Breast epithelium (tissue), 4 donors: Measurements from ENCODE around the gene SDK2. TPM values are rescaled to one million over a fixed set of nuclear protein-coding genes. Genes with fewer than 3 reads are reported as not detected.
"Not testable (repeated sequence)": the region's sequence is repeated elsewhere in the genome, so short reads cannot be mapped to it uniquely, and the experiment has no call there.

ENCODE experiments used
- DNase-seq, 2 donors: peaks; one replicate each; pipeline ENCODE4 v3.0.0-alpha.2; 2019; ENCODE audit warnings: low spot score in 2 of 2
- H3K27ac ChIP-seq, 2 donors: fragments of 200-600 bp; sonication (generic) in 1 of 2; one replicate each; pipeline ENCODE4 v1.5.1; 2016 to 2019; ENCODE audit warnings: mild to moderate bottlenecking in 1 of 2
- H3K27me3 ChIP-seq, 2 donors: fragments of 200-600 bp; sonication (generic) in 1 of 2; one replicate each; pipeline versions ENCODE4 v1.5.1 to v1.6.0; 2017 to 2019; ENCODE audit warnings: control low read depth in 1 of 2, mild to moderate bottlenecking in 1 of 2
- H3K36me3 ChIP-seq: fragments of 200-600 bp; one replicate; pipeline ENCODE4 v1.5.1; 2019
- H3K4me1 ChIP-seq, 2 donors: fragments of 200-600 bp; sonication (generic); one replicate each; pipeline ENCODE4 v1.5.1; 2016 to 2019; ENCODE audit warnings: control low read depth in 1 of 2
- H3K4me3 ChIP-seq, 3 donors: fragments of 200-600 bp; sonication (generic); 1 replicate in 2 of 3; 2 replicates in 1 of 3; pipeline ENCODE4 v1.5.1; 2016 to 2019; ENCODE audit warnings: mild to moderate bottlenecking in 3 of 3, moderate library complexity in 2 of 3
- H3K9me3 ChIP-seq, 2 donors: fragments of 200-600 bp; sonication (generic) in 1 of 2; one replicate each; pipeline ENCODE4 v1.5.1; 2016 to 2019; ENCODE audit warnings: control low read depth in 1 of 2
- POLR2A ChIP-seq: fragments of 450-650 bp; IDR thresholded peaks from one replicate; pipeline ENCODE4 v1.6.1; 2016; ENCODE audit warnings: antibody characterized with exemption, mild to moderate bottlenecking, moderate library complexity
- POLR2AphosphoS5 ChIP-seq, 3 donors: sonication (generic); formaldehyde crosslinking; IDR thresholded peaks; one replicate each; pipeline ENCODE4 v1.6.1; 2017; ENCODE audit warnings: antibody characterized with exemption in 3 of 3
- intact Hi-C: fragments of 100-400 bp; cut with DNase I; formaldehyde crosslinking; loops from one replicate; pipeline ENCODE4 v1.15.1; 2023; ENCODE audit warnings: low total_unique reads
- total RNA-seq, 3 donors: library from RNA; depleted of rRNA; stranded (reverse); fragments of >200 nt; gene quantifications; one replicate each; pipeline ENCODE4 v1.1.0, GENCODE V29; 2016
- TF ChIP-seq, protein P1 (sequence below), 3 donors: fragments of 450-650 bp; IDR thresholded peaks; one replicate each; pipeline ENCODE4 v1.5.1; 2016 to 2017; ENCODE audit warnings: antibody characterized with exemption in 3 of 3, mild to moderate bottlenecking in 3 of 3, moderate library complexity in 3 of 3

The SDK2 gene
- total RNA-seq, 3 donors from 2014 or later: 0.16 to 2.9 (median 2.6) TPM

DNA sequence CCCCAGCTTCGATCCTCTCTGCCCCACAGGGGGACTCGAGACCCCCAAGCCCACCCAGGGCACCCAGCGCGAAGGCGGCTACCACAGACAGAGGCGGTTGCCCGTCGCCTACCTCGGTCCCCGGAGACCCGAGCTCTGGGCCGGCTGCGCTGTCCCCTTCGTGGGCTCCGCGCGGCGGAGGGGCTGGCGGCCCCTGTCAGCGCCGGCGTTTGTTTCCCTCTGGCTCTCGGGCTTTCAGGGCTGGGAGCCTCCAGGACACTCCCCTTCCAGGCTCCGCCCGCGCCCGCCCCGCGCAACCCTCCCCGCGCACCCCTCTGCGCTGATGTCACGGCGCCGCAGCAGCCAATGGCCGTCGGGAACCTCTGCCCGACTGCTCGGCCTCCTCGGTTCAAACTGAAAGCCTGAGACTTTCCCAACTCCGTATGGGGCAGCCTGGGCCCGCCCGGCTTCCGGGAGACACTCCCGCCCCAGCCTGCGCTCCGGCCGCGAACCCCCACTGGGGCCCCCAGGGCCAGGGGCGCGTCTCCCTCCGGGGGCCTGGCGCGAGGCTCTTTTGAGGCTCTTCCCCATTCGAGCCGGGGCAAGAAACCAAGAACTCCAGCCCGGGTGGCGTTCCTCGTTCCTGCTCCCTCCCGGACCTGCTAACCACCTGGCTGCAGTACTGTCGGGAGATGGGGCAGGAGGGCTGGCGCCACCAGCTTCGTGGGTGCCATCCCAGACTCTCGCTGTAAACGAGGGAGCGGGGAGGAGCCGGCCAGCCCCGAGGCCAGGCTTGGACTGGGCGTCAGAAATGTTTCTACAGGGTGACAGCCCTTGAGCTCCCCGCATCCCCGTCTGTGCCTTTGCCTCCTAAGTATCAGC, 332.2 kb downstream of the SDK2 start, which contains the start of gene CDC42EP4:
Gene CDC42EP4 (minus strand): TSS at position 221 of the 861 bp plus-strand sequence. CDS start 25,501 bp downstream, outside the sequence.
- Histone ChIP-seq H3K36me3 (no peaks in the 10 kb centered on the region), H3K27me3 (no peaks in the 10 kb centered on the region), H3K27ac (peak within 1 kb of the TSS; percentile 99), H3K4me3 (peak within 1 kb of the TSS; percentile 93 to 99 (median 97)), H3K4me1 (peaks cover 0 to 1% of the 10 kb centered on the region in 2 donors), H3K9me3 (no peaks in the 10 kb centered on the region)
- DNase-seq: peak; percentile 96 to 98
- intact Hi-C loops: loop anchor here (10.0 kb wide), 1 partner anchor 53 kb away; no protein-coding TSS in a partner anchor
- TF ChIP-seq, protein P1, sequence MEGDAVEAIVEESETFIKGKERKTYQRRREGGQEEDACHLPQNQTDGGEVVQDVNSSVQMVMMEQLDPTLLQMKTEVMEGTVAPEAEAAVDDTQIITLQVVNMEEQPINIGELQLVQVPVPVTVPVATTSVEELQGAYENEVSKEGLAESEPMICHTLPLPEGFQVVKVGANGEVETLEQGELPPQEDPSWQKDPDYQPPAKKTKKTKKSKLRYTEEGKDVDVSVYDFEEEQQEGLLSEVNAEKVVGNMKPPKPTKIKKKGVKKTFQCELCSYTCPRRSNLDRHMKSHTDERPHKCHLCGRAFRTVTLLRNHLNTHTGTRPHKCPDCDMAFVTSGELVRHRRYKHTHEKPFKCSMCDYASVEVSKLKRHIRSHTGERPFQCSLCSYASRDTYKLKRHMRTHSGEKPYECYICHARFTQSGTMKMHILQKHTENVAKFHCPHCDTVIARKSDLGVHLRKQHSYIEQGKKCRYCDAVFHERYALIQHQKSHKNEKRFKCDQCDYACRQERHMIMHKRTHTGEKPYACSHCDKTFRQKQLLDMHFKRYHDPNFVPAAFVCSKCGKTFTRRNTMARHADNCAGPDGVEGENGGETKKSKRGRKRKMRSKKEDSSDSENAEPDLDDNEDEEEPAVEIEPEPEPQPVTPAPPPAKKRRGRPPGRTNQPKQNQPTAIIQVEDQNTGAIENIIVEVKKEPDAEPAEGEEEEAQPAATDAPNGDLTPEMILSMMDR (IDR thresholded peaks at IDR 0.05): peak in 1 of 3 donors; percentile 8
- peak; percentile 79 to 95 (median 92) for TF ChIP-seq POLR2AphosphoS5 (IDR thresholded peaks at IDR 0.05)
- peak; percentile 97 for TF ChIP-seq POLR2A

DNA sequence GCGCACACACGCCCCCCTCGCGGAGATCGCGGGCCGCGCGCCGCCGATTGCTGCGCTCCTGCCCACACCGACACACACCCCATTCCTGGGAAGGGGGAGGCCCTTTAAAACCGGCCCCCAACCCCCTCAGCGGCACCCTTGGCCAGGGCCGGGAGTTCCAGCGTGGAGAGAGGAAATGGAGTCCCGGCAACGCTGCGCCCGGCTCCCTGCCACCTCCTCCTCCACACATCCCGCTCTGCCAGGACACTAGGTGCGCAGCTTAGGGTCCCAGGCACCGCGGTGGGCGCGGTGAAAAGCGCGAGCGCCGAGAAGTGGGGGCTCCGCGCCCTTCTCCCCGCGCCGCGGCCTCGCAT, 332.8 kb downstream of the SDK2 start:
- TF ChIP-seq POLR2AphosphoS5 (IDR thresholded peaks at IDR 0.05) (no peak), POLR2A (no peak)
- TF ChIP-seq, protein P1 (IDR thresholded peaks at IDR 0.05): no peak
- Histone ChIP-seq H3K36me3 (no peaks in the 10 kb centered on the region), H3K27me3 (no peaks in the 10 kb centered on the region), H3K9me3 (no peaks in the 10 kb centered on the region), H3K4me1 (peaks cover 0 to 8% of the 10 kb centered on the region in 2 donors), H3K4me3 (peak overlapping the region; percentile 93 to 99 (median 97)), H3K27ac (peak overlapping the region; percentile 99)
- DNase-seq: peak in 1 of 2 donors; percentile 55
- intact Hi-C loops: loop anchor here (10.0 kb wide), 1 partner anchor 53 kb away; no protein-coding TSS in a partner anchor

DNA sequence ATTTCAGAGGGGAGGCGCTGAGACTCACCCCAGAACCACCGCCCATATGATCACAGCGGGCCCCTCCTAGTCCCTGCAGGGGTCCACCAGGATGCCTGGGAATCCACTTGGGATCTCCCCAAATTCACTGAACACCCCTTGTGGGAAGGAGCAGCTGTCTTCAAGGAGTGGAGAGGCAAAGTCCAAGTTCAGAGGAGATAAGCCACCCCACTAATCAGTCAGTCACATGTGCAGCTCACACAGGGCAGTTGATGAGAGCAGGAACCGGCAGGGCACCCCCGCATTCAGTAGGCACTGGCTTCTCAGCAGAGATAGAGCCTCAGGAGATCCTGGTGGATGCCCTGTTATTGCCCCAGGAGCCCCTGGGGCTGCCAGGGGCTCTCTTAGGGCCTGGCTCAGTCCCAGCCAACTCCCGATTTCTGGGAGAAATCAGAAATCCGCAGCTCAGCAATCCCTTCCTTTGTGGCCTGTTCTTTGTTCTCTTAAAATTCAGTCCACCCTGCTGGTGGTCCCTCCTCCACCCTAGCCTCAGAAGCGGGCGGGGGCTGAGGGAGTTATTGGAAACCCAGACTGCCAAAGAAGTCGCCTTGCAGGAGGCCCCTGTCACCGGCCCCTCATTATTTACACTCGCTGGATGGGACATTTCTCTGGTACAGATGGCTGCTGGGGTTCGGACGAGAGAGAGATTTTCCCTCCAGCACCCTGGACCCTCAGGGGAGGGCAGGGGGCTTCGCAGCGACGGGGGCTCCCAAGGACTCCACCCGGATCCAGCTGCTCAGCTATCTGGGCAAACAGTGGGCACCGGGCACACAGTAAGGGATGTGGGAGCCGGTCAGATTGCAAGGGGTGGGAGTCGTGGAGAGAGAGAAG, 334.3 kb downstream of the SDK2 start:
- Histone ChIP-seq H3K27me3 (no peaks in the 10 kb centered on the region), H3K9me3 (no peaks in the 10 kb centered on the region), H3K4me3 (peak overlapping the region; percentile 93 to 99 (median 97)), H3K36me3 (no peaks in the 10 kb centered on the region), H3K27ac (peak overlapping the region; percentile 99), H3K4me1 (peaks cover 0 to 17% of the 10 kb centered on the region in 2 donors)
- intact Hi-C loops: loop anchor here (10.0 kb wide), 1 partner anchor 55 kb away; no protein-coding TSS in a partner anchor
- no peak for TF ChIP-seq POLR2AphosphoS5 (IDR thresholded peaks at IDR 0.05)
- no peak for TF ChIP-seq POLR2A
- TF ChIP-seq, protein P1 (IDR thresholded peaks at IDR 0.05): no peak
- no peak for DNase-seq

DNA sequence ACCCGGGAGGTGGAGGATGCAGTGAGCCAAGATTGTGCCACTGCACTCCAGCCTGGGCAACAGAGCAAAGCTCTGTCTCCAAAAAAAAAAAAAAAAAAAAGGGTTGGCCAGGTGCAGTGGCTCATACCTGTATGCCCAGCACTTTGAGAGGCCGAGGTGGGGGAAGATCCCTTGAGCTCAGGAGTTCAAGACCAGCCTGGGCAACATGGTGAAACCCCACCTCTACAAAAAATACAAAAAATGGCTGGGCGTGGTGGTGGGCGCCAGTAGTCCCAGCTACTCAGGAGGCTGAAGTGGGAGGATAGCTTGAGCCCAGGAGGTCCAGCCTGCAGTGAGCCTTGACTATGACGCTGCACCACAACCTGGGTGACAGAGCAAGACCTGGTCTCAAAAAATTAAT, 335.3 kb downstream of the SDK2 start:
- H3K27me3 ChIP-seq, DNase-seq, intact Hi-C loops, H3K9me3 ChIP-seq, H3K36me3 ChIP-seq: not testable (repeated sequence)
- H3K4me3 ChIP-seq: peak overlapping the region; percentile 93 to 99 (median 97)
- peaks cover 5 to 20% of the 10 kb centered on the region in 2 donors for H3K4me1 ChIP-seq
- H3K27ac ChIP-seq: peak overlapping the region; percentile 99

DNA sequence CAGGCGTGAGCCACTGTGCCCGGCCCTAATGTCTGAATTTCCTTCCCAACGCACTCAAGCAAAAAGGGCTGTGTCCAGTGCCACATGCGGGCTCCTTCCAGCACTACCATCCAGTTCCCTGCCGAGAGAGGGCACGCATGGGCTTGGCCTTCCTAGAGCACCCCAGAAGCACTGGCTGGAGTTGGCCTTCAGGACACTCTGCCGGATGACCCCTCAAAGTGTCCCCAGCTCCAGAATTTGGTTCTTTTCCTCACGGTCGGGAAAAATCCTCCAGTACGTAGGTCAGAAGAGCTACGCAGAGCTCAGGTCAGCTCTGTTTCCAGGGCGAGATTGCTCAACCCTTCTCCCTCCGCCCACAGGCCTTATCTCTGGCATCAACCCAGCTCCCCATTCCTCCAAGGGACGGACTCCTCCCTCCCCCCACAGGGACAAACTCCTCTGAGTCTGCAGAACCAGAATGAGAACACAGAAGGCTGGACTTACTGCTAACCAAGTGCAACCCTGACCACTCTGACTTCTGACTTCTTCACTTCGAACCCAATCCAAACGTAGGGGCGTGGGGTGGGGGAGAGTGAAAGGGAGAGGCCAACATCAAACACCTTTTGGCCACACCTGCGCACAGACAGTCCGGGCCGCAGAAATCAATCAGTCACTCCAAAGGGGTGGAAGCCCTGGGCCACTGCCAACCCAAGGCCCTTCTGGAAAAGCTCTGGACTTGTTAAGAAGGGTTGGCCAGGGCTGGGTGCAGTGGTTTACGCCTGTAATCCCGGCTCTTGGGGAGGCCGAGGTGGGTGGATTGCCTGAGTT, 336.0 kb downstream of the SDK2 start:
- peak; percentile 88 to 96 for DNase-seq
- H3K4me3 ChIP-seq: peak overlapping the region; percentile 93 to 99 (median 97)
- peaks cover 5 to 24% of the 10 kb centered on the region in 2 donors for H3K4me1 ChIP-seq
- intact Hi-C loops: no loop called here
- H3K36me3 ChIP-seq: no peaks in the 10 kb centered on the region
- peak; percentile 76 to 94 (median 90) for TF ChIP-seq POLR2AphosphoS5 (IDR thresholded peaks at IDR 0.05)
- TF ChIP-seq, protein P1 (IDR thresholded peaks at IDR 0.05): no peak
- TF ChIP-seq POLR2A: no peak
- no peaks in the 10 kb centered on the region for H3K27me3 ChIP-seq
- H3K9me3 ChIP-seq: no peaks in the 10 kb centered on the region
- H3K27ac ChIP-seq: peak overlapping the region; percentile 98 to 99
